Measurements from ENCODE around the gene LDLRAD4.
"Not testable (repeated sequence)": the region's sequence is repeated elsewhere in the genome, so short reads cannot be mapped to it uniquely, and the experiment has no call there.

LDLRAD4 gene

DNA sequence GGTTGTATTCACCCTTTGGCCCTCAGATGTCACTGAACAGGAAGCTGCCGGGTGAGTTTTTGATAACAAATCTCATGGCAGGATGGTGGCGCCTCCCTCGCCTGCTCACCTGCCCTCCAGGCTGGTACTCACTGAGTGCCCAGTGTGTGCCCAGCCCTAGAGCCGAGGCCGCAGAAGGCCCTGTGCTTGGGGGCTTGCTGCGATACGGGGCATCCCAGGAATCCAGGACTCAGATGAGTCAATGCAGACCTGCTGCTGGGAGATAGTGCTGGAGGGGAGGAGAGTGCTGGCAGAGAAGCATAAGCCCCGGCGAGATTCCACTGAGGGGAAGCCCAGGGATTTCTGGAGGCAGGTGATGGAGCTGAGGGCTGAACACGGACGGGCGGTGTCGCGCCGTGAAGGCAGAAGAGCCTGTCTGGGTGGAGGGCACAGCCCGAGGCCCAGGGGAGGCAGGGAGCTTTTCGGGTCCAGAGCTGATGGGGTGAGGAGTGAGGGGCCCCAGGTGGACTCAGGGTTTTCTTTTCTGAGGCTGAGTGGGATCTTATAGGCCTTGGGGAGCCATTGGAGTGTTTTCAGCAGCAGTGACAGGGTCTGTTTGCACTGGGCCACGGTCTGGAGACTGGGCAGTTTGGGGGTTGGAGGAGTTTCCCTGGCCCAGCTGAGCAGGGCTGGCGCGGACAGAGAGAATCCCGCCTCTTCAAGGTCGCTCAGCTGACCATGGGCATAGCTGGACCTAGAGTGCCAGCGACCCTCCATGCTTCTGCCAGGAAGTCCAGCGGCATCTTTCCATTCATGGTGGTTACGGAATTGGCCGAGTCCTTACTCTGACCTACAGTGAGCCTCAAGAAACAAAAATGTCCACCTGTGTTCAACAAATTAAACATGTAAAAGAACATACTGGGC is 35.5 kb downstream of the LDLRAD4 start:
- DNase-seq = no peak

DNA sequence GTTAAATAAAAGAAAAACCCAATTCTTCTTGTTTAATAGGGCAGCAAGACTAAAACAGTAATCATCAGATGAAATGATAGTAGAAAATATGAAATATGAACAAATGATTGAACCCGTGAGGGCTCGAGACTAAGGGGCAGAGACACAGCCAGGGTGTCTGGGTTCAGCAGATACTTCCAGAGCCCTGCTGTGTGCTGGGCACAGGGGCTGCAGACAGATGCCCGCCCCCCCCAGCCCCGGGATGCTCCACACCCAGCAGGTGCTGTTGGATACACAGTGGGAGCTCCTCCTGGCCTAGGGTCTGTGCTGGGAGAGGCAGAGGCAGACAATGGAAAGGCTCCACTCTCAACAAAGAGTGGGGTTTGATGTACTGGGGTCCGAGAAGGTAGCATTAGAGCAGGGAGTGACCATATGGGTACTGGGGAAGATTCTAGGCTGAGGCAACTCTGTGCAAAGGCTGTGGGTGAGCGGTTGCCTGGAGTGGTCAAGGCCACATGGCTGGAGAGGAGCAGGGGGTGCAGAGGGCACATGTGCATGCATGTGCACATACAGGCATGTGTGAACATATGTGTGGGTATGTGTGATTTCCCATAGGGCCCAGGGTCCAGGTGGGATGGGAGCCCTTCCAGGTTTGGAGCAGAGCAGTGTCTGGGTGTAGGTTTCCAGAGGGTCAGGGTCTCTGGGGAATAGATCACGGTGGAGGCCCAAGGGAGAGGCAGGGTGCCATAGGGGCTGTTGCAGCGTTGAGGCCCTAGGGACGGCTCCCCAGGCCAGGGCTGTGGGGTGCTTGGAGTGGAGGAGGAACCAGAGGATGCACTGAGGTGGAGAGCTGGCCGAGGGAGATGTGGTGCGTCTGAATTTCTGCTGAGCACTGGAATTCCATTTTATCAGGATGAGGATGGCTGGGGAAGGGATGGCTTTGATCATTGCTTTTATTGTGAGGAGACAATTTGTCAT is 36.7 kb downstream of the LDLRAD4 start:
- DNase-seq = no peak

DNA sequence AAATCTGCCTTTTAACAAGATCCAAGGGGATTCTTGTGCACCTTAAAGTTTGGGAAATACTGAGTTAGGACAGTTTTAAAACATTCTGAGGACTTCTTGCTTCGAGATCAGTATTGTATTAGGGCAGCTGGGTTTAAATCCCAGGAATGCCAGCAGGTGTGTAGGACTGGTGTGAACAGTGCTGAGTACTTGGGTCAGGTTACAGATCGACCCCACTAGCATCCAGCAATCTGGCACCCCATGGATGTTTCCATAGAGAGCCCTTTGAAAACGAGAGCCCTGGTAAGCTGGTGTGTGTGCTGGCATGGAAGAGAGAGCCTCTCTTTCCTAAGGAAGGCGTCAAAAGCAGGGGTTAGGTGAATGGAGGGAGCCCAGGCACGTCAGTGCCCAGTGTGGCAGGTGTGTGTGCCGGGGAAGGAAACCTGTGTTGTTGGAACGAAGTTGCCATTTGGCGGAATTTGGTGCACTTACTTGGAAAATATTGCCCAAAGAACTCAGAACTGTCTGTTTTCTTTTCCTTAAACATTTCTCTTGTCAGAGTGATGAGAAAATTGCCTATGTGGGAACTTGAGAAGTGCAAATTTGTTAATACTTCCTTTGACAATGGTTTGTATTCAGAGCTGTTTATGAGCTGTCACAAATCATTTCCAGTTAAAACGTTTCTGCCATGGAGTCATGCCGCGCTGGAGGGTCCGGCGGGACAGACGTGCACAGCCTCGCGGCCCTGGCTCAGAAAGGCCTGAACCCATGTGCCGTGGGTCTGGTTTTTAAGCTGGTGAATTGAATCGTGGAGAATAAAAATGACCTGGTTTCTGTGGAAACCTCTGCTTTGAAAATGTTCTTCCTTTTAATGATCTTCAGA is 38.1 kb downstream of the LDLRAD4 start:
- no peak for DNase-seq

DNA sequence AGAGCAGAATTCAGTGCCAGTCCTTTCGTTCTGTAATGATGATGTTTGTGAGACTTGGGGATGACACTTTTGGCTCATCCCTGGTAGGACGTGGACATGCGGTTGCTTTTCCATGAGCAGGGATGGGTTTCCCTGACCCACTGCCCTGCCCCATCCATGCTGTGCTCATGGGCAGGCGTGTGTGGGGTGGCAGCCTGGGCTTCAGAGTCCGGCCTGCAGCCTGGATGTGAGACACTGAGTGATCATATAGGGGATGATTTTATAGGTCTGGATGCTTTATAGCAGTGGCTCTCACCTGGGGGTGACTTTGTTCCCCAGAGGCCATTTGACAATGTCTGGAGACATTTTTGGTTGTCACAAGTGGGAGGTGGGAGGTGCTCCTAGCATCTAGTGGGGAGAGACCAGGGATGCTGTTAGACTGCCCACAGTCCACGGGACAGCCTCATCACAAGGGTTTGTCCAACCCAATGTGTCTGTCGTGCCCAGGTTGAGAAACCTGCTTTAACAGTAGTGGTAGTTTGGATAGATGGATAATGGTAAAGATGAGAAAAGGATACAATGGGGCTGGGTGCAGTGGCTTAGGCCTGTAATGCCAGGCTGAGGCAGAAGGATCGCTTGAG is 38.9 kb downstream of the LDLRAD4 start:
- DNase-seq = no peak

DNA sequence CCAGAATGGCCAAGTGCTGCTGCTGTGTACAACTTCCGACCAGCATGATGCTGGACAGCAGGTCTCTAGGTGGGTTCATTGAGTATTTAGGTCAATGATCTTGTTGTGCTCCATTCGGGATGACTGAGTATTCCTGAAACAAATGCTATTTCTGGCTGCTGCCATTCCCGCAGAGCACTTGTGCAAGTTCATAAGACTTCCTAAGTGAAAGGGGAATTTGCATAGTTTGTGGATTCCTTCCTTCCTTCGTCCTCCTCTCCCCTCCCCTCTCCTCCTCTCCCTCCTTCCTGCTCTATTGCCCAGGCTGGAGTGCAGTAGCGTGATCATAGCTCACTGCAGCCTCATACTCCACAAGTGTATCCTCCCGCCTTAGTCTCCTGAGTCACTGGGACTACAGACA is 40.4 kb downstream of the LDLRAD4 start:
- DNase-seq = no peak

DNA sequence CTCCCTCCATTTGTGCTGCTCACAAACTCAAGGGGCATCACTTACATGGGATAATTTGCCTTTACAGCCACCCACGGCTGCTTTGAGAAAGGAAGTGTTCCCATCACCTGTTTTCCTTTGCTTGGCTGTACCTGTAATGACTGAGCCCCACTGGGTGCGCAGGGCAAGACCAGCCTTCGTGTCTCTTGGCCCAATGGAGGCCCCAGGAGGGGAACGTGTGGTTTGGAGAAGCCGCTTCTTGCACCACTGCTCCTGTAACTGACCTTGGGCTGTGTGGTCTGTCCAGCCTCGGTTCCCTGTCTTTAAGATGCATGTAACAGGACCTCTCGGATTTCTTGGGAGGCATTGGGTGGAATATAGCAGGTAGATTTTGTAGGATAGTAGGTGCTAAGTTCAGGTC is 41.1 kb downstream of the LDLRAD4 start:
- DNase-seq = no peak

DNA sequence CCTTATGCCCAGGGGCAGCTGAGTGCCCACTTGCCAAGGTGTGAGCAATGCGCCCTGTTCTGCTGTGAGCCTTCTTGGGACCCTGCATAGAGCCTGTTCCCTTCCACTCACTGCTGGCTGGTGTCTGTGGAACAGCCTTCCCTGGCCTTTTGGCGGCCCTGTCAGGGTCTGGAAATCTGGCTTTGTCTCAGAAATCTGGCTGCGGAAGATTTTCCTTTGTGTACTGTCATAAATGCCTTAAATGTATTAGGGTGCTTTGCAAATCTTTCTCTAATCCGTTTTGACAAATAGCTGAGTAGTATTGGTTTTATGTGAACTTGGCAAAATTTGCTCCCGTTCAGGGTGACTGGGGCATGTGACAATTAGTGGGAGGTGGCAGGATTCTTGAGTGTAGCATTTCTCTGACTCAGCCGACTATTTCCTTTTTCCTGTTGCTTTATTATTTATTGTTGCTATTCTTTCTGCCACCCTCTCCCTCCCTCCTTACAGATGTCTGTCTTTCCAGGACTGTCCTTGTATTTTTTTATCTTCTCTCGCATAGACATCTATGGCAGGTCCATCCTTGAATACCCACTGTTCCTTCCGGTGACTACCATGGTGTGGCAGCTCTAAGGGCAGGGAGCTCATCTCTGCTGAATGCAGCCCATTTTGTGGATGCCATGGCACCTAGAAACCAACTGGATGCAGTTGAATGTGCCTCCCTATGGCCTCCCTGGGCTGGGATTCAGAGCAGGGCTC is 41.8 kb downstream of the LDLRAD4 start:
- DNase-seq = no peak

DNA sequence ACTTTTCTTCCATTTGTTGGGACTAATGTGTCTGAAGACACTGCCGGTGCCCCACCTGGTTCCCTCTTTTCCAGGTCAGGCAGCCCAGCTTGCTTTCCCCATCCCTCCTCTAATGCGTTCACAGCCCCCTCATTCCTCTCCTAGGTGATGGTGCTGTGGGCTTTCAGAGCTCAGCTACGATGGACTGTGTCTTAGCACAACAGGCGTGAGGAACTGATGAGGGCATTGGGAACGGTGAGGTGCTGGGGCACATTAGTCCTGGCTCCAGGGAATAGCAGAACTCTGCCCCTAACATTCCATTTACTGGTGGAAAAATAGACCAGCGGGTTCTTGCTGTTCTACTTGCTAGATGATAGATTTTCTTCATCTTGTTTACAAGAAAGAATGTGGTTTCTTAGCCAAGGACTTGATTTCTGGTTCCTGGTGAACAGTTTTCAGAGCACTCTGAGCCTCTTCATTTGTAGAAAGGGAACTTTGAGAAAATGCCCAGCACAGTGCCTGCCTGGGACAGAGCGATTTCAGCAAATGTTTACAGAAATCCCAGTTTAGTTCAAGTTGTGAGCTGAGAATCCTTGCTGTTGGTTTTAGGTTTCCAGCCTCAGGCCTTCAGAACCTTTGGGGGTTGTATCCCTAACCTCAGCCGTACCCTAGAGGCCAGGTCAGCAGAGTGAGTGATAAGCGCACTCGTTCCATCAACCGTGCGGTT is 42.5 kb downstream of the LDLRAD4 start:
- DNase-seq = no peak

DNA sequence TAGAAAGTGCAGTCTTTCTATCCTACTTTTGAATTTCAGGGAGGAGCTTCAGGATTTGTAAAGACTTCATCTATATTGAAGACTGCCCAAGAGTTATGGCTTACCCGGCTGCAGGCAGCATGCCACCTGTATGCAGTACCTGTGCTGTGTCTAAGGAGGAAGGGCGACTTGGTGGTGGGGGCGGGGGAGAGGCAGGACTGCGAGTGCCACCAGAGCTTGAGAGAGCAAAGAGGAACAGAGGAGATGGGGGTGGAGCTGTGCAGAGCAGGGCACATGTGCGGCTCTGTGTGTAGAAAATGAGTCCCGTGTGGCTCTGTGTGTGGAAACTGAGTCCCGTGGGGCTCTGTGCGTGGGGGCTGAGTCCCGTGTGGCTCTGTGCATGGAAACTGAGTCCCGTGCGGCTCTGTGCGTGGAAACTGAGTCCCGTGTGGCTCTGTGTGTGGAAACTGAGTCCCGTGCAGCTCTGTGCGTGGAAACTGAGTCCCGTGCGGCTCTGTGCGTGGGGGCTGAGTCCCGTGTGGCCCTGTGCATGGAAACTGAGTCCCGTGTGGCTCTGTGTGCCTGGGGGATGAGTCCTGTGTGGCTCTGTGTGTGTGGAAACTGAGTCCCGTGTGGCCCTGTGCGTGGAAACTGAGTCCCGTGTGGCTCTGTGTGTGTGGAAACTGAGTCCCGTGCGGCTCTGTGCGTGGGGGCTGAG is 43.2 kb downstream of the LDLRAD4 start:
- no peak for DNase-seq

DNA sequence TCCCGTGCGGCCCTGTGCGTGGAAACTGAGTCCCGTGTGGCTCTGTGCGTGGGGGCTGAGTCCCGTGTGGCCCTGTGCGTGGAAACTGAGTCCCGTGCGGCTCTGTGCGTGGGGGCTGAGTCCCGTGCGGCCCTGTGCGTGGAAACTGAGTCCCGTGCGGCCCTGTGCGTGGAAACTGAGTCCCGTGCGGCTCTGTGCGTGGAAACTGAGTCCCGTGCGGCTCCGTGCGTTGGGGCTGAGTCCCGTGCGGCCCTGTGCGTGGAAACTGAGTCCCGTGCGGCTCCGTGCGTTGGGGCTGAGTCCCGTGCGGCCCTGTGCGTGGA is 43.8 kb downstream of the LDLRAD4 start:
- DNase-seq = not testable (repeated sequence)

DNA sequence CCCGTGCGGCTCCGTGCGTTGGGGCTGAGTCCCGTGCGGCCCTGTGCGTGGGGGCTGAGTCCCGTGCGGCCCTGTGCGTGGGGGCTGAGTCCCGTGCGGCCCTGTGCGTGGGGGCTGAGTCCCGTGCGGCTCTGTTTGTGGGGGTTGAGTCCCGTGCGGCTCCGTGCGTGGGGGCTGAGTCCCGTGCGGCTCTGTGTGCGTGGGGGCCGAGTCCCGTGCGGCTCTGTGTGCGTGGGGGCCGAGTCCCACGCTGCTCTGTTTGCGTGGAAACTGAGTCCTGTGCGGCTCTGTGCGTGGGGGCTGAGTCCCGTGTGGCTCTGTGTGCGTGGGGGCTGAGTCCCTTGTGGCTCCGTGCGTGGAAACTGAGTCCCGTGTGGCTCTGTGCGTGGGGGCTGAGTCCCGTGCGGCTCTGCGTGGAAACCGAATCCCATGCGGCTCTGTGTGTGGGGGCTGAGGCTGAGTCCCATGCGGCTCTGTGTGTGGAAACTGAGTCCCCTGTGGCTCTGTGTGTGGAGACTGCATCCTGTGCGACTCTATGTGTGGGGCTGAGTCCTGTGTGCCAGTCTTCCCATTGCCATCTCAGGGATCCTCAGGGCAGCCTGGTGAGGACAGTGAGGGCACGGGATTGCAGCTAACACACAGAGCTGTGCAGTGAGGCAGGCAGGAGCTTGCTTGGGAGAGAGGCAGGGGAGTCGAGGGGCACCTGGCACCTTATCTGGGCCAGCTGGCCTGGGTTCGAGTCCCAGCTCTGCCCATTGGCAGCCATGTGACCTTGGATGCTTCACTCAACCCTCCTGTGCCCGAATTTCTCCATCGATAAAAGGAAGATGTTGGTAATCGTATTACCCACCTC is 44.5 kb downstream of the LDLRAD4 start:
- DNase-seq = no peak

DNA sequence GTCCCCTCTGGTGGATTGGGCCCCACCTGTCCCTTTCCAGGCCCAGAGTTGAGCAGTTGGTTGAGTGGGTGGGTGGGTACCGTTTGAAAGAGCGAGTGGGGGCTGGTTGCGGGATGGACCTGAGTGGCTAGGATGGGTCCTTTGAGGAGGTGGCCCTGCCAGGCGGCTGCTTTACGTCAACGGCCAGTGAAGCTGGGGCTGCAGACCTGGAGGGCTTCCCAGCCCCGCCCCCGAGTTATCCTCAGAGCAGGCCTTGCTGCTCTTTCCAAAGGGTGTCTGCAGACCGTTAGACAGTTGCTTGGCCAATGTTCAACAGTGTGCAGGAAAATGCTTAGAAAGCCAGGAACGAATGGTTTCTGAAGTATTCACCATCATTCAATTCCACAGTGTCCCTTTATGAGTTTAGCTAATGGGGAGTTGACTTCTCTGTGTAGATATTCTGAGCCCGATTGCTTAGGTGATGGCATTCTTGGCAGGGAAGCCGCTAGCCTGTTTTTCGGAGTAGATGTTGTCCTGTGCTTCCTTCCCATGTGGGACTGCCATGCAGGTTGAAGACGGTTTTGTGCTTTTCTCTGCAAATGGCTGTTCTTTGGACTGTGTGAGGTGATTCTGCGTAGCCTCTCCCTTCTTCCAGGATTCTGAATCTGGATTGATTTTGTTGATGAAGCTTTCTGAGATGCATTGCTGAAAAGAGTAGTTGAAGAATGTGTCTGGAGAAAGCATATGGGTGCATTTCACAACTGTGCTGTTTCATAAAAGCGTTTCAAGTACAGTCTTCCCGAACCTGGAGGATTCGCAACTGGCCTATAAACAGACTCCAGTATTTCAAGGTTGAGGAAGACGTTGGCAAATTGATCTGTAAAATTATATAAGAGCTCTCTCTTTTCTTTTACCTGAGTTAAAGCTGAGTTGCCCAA is 45.8 kb downstream of the LDLRAD4 start:
- DNase-seq = no peak

DNA sequence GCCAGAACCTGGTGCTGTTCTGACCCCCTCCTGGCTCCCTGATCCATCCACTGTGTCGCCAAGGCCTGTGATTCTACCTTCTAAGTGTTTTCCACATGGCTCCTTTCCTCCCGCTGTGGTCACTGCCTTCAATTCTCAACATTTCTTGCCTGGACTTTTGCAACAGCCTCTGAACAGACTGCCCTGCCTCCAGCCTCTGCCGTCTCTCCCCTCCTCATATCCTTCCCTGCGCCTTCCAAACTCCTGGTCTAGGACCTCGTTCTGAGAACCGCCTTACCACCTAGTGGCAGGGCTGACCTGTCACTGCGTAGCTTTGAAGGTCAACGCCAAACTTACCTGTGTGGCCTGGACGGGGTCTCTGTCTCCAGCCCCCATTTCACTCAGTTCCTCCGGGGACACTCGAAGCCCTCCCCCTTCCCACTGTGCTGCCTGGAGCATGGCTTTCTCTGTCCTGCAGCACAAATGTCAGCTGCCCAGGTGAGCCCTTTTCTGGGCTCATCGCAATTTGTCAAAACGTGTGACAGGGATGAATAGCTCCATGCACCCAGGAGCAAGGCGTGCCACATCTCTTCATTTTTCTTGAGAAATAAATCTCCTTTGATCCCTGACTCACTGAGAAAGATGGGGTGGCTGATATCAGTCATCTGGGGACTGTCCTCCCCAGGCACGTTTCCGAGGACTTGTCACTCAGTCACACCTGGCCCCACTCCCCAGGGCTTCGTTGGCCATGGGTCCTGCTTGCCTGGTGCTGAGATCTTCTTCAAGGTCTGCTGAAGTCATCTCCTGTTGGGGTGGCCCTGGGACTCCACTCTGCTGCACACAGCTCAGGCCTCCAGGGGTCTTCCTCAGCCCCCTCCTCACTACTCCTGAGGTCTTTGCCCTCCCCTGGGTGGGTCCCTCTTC is 46.7 kb downstream of the LDLRAD4 start:
- no peak for DNase-seq

DNA sequence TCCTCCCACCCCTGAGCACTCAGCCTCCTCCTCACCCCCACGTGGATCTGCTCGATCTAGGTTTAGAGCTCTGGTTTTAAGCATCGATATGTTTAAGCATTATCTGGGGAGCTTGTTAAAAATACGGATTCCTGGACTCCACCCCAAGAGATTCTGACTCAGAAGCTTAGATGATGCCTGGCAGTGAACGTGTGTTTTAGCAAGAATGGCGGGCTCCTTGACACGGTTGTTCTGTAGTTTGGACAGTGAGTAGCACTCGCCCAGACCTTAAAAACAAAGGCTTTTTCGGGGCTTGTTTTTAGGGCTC is 47.3 kb downstream of the LDLRAD4 start:
- DNase-seq = no peak

DNA sequence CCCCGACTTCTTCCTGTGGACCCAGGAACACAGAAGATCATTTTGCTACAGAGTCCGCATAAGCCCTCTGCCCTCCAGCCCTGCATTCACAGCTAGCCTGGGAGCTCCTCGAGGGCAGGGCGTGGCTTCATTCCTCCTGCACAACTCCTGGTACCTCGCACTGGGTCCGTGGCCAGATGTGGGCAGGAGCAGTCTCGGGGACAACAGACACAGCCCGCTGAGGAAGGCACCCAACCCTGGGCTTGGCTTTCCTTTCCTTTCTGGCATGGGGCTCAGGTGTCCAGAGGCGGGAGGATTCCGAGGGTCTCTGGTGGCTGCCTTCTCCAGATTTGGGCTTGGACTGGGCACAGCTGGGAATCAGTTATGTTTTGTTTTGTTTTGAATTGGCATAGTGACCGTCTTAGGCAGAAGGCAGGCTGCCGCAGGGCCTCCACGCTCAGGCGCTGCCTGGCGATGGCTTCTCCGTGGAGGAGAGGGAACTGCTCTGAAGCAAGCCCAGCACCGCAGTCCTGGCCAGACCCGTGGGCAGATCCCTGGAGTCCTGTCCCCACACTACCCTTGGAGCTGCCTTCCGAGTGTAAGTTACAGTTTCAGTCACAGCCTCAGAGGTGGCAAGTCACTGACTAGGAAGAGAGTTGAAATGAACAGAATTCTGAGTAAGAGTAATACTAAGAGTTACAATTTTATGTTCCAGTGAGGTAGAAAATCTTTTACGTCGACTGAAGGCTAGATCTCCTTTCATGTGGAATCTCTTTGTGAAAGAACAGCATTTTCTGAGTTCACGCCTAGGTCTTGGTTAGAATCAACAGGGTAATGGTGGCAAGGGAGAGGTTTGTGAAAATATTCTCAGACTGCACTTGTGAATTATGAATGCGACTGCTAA is 47.9 kb downstream of the LDLRAD4 start:
- no peak for DNase-seq

DNA sequence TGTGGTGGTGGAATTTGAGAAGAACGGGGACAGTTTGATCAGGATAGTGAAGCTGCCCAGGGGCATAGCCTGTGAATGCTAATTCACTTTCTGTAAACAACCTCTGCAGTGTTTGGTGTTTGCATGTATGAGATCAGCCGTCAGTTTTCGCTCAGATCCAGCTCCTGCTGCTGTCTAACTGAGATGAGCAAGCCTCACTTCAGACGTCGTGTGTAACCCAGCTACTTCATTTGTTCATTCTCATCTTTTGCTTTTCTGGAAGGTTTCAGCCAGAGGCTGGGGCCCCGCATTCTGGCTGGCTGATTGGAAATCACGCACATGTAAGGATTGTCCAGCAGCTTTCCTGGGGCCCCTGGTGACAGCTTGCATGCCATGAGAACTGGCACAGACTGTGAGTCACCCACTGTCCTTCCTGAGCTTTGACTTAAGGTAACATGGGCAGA is 48.9 kb downstream of the LDLRAD4 start:
- no peak for DNase-seq

Data from T1000 (cell line).